GM21717 (cell line): ENCODE results near the gene L3MBTL4.
"Not testable (repeated sequence)": the region's sequence is repeated elsewhere in the genome, so short reads cannot be mapped to it uniquely, and the experiment has no call there.

Source experiments
- ATAC-seq: cut with Tn5 transposase; IDR thresholded peaks from one replicate; pipeline ENCODE4 v1.9.1; 2021; ENCODE audit warnings: mild to moderate bottlenecking, moderate library complexity; ENCODE audit not compliant: unreplicated experiment

Gene L3MBTL4

GRCh38 chr18:6120820-6121279 is 293.9 kb downstream of the L3MBTL4 start:
- ATAC-seq: no peak

- ATAC-seq: no peak
Measured at GRCh38 chr18:6119761-6120160, 294.9 kb downstream of the L3MBTL4 start.

- ATAC-seq: no peak
Measured at GRCh38 chr18:6118080-6118479, 296.6 kb downstream of the L3MBTL4 start.

- ATAC-seq: no peak
Measured at GRCh38 chr18:6115710-6116109, 299.0 kb downstream of the L3MBTL4 start.

- ATAC-seq: no peak
Measured at GRCh38 chr18:6113650-6114049, 301.1 kb downstream of the L3MBTL4 start.

- ATAC-seq: no peak
Measured at GRCh38 chr18:6111726-6112125, 303.0 kb downstream of the L3MBTL4 start.

- no peak for ATAC-seq
Measured at GRCh38 chr18:6109743-6110142, 305.0 kb downstream of the L3MBTL4 start.

- no peak for ATAC-seq
Measured at GRCh38 chr18:6107794-6108193, 306.9 kb downstream of the L3MBTL4 start.

GRCh38 chr18:6106091-6106685 is 308.5 kb downstream of the L3MBTL4 start:
- ATAC-seq: no peak

- ATAC-seq: no peak
Measured at GRCh38 chr18:6103741-6104140, 311.0 kb downstream of the L3MBTL4 start.

- ATAC-seq: no peak
Measured at GRCh38 chr18:6096730-6097129, 318.0 kb downstream of the L3MBTL4 start.

GRCh38 chr18:6088432-6088831 is 326.3 kb downstream of the L3MBTL4 start:
- no peak for ATAC-seq

- no peak for ATAC-seq
Measured at GRCh38 chr18:6086731-6087130, 328.0 kb downstream of the L3MBTL4 start.

GRCh38 chr18:6079406-6079805 is 335.3 kb downstream of the L3MBTL4 start:
- no peak for ATAC-seq

- no peak for ATAC-seq
Measured at GRCh38 chr18:6078877-6079276, 335.8 kb downstream of the L3MBTL4 start.

GRCh38 chr18:6072423-6072822 is 342.3 kb downstream of the L3MBTL4 start:
- ATAC-seq: not testable (repeated sequence)

- ATAC-seq: no peak
Measured at GRCh38 chr18:6069539-6069938, 345.2 kb downstream of the L3MBTL4 start.

- no peak for ATAC-seq
Measured at GRCh38 chr18:6069103-6069502, 345.6 kb downstream of the L3MBTL4 start.

GRCh38 chr18:6060149-6060548 is 354.6 kb downstream of the L3MBTL4 start:
- ATAC-seq: no peak

- ATAC-seq: no peak
Measured at GRCh38 chr18:6059551-6059950, 355.2 kb downstream of the L3MBTL4 start.

- ATAC-seq: no peak
Measured at GRCh38 chr18:6058941-6059340, 355.8 kb downstream of the L3MBTL4 start.

GRCh38 chr18:6057604-6058003 is 357.1 kb downstream of the L3MBTL4 start:
- no peak for ATAC-seq
